ENCODE measurements around the gene XAB2. TPM values are rescaled to one million over a fixed set of nuclear protein-coding genes. Genes with fewer than 3 reads are reported as not detected.

Gene XAB2
- 10 to 100 TPM; 42.3 to 44.8 TPM for total RNA-seq

DNA sequence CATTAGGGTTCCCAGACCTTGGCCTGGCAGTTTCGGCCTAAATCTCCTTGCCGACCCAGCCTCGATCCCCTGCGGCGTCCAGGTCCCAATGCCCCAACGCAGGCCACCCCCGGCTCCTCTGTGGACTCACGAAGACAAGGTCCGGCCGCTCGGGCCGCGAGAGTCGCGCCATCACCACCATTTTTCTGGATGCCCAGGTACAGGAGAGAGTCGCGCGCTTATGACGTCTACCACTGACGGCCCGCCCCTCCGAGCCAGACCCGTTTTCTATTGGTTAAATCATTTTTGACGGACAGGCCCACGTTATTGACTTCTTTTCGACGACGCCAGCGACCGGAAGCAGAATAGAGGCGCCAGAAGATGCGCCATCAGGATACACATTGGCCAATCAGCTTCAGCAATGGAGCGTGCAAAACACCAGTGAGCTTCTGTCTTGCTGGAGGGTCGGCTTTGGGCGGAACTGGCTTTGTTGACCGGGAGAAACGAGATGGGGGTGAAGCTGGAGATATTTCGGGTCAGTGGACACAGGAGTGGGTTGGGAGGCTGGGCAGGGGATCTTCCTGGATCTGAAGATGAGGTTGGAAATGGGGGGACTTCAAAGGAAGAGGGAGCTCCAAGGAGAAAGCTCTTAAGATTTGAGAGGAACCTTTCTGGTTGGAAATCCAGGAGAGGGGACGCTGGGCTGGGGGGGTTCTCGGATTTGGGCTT, at the start of gene XAB2, which contains the start of gene PET100:
TSS of gene XAB2 (minus strand) at position 199 of the 708 bp plus-strand sequence. CDS start at position 181, 18 bp downstream.
TSS of gene PET100 (plus strand) at position 447 of the 708 bp plus-strand sequence. CDS start at position 488, 41 bp downstream.
- POLR2A ChIA-PET, result interaction anchor here (0.6 to 1.0 kb wide), 7 partner anchors 24 to 594 kb away, joined by 3 to 6 read pairs (median 4); no protein-coding TSS in a partner anchor
- CTCF ChIA-PET, result interaction anchor here (0.6 to 1.4 kb wide), 7 partner anchors 9 to 249 kb away, joined by 3 to 7 read pairs (median 4); partner anchors contain the start of gene TRAPPC5

DNA sequence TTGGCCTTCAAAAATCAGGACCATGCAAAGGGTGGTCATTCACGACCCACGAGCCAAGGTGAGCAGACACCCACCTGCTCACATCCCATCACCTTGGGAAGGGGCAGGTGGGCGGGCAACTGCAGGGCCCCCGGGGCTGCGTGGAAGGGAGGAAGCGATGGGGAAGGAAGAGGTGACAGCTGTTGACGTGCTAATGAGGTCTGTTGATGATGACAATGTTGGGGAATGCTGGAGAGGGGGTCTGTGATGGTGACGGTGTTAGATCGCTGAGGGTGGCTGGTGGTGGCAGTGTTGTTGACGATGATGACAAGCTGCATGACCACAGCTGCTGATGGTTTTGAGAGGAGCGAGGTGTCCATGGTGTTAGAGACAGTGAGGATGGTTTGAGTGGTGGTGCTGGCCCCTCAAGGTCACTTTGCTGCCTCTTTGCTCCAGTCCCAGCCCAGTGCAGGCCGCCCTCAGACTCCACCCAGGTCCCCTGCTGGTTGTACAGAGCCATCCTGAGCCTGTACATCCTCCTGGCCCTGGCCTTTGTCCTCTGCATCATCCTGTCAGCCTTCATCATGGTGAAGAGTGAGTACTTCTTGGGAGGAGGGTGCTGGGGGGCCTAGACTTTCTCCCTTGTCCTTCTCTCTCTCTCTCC, 48.4 kb upstream of the XAB2 start:
- ChIA-PET CTCF (interaction anchor here (0.6 to 1.5 kb wide), 4 partner anchors 9 to 136 kb away, joined by 3 to 6 read pairs (median 3); partner anchors contain the start of gene RETN), POLR2A (no interaction called here)

DNA sequence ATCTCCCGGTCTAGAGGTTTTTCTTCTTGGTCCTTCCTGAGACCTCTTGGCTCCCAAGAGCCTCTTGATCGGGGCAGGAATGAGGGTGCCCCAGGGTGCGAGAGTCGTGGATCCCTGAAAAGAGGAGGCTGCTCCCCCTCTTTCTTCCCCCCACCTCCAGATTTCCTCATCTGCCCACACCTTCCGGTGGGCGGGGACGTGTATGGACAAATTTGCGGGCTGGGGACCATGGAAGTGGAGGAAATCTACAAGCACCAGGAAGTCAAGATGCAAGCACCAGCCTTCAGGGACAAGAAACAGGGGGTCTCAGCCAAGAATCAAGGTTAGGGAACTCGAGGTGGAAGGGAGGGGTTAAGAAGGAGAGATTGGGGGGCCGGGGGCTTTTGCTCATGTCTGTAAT, 47.5 kb upstream of the XAB2 start, which contains the start of gene MCEMP1:
TSS of gene MCEMP1 (plus strand) at position 237 of the 400 bp plus-strand sequence. CDS start at position 268, 31 bp downstream.
- POLR2A ChIA-PET, result no interaction called here

DNA sequence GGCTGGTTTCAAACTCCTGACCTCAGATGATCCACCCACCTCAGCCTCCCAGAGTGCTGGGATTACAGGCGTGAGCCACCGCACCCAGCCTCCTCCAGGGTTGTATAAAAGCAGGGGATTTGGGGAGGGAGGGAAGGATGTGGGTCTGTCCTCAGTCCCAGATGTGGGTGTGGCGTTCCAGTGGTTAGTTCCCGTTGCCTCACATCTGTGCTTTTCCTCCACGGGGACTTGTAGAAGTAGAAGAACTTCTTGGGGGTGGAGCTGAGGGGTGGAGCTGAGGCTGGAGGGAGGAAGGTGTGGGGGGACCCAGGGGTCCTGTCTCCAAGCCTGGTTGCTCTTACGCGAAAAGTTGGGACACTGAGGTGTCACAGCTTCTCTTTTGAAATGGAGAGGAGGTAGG, 47.0 kb upstream of the XAB2 start:
- POLR2A ChIA-PET, result no interaction called here
- CTCF ChIA-PET, result no interaction called here

More for the DNA sequence above, 47.5 kb upstream of the XAB2 start, which contains the start of gene MCEMP1:
- CTCF ChIA-PET, result interaction anchor here (1.5 kb wide), 1 partner anchor 137 kb away, joined by 3 read pairs; no protein-coding TSS in a partner anchor

DNA sequence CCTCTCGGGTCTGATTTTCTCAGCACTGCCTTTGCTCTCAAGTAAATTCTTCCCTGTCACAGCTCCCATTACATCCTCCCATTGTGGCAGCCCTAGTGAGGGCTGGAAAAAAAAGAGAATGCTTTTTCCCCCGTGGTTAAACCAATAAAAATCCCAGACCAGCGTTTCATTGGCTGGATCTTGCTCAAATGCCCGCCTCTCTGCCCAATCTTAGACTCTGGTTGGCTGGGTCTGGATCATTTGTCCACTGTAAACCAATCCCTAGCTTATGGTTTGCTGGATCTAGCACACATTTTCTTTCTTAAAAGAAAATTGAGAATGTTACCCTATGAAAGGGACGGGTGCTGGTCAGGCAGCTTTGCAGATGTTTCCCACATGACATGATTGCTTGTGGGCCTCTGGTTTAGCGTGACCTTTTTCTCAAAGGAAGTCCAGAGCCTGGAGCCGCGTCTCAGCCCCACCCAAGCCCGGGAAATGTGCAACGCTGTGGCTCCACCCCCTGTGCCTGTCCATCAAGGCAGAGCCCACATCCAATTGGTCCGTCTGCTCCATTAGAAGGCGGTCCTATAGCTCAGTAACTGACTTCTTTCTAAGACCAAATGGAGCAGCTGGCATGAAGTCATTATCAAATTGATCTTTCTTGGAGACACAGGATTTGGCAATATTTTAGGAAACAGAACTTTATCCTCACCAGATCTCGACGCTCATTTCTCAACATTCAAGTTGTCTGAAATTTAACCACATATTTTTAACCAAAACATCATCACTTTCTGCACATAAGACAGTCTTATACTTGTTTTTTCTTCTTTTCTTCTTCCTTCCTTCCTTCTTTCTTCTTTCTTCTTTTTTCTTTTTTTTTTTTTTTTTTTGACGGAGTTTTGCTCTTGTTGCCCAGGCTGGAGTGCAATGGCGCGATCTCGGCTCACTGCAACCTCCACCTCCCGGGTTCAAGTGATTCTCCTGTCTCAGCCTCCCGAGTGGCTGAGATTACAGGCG, 45.0 kb upstream of the XAB2 start:
- ChIA-PET POLR2A (no interaction called here), CTCF (interaction anchor here (0.6 to 1.2 kb wide), 4 partner anchors 24 to 767 kb away, joined by 3 to 5 read pairs (median 3); no protein-coding TSS in a partner anchor)

DNA sequence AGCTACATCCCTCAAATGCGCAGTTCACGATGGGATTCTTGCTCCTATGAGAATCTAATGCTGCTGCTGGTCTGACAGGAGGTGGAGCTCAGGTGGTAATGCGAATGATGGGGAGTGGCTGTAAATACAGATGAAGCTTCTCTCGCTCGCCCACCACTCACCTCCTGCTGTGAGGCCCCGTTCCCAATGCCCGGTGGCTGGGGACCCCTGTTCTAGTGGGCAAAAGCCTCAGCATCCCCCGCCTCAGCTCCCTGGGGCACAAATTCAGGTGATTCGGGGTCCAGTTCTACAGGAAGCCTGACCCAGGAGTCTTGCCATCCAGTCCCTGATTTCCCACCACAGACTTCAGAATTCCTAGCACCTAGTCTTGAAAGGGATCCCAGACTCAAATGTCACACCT, 43.2 kb upstream of the XAB2 start:
- ChIA-PET CTCF (no interaction called here), POLR2A (no interaction called here)

DNA sequence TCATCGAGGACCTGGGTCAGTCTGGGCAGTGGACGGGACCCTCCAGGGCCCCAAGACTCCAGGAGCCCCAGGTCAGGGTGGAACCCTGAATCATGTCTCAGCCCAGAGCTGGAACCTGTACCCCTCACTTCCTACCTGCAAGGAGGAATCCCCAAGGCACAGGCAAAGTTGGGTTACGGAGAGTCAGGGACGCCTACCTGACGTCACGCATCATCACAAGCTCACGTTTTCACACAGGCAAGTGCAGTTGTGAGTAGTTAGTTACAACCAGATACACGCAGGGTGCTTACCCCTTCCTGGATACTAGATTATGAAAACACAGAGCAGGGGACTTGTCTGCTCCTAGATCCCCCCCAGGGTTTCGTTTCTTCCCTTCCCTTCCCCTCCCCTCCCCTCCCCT, 41.4 kb upstream of the XAB2 start:
- CTCF ChIA-PET, result interaction anchor here (0.9 kb wide), 1 partner anchor 19 kb away, joined by 3 read pairs; no protein-coding TSS in a partner anchor
- POLR2A ChIA-PET, result interaction anchor here (0.7 kb wide), 1 partner anchor 10 kb away, joined by 3 read pairs; the partner anchor contains the start of gene TRAPPC5

DNA sequence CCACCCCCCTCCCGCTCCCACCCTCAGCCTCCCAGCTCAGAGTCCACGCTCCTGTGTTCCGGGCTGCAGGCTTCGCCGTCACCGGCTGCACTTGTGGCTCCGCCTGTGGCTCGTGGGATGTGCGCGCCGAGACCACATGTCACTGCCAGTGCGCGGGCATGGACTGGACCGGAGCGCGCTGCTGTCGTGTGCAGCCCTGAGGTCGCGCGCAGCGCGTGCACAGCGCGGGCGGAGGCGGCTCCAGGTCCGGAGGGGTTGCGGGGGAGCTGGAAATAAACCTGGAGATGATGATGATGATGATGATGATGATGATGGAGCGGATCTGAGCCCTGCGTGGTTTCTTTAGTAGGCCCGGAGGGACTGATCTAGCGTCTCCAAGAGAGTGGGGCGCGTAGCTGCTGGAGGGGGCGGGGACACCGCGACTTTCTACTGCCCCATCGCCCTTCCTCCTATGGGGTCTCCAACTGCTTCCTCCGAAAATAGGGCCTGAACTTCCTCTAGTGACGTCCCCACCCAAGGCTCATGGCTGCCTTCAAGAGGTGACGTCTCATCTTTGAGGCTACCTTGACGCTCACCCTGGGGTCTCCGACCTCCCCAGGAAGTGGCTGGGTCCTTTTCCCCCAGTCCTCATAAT, 40.9 kb upstream of the XAB2 start:
- CTCF ChIA-PET, result interaction anchor here (0.9 to 1.9 kb wide), 4 partner anchors 8 to 102 kb away, joined by 3 to 6 read pairs (median 4); partner anchors contain the start of gene TRAPPC5
- POLR2A ChIA-PET, result interaction anchor here (0.7 kb wide), 1 partner anchor 10 kb away, joined by 3 read pairs; the partner anchor contains the start of gene TRAPPC5

DNA sequence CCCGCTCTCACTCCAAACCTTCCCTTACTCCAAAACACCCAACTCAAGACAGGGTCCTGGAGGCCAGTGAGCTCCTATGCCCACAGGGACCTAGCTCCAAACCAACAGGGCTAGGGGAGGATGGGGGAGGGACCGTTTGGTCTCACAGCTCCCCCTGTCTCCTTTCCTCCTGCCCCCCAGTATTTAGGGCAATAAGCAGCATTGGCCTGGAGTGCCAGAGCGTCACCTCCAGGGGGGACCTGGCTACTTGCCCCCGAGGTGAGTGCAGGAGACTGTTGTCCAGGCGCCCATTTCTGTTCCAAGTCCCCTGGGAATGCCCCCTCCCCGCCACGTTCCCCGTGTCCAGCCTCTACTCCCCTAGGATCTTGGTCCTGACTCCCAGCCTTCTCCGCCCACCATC, 40.3 kb upstream of the XAB2 start:
- CTCF ChIA-PET, result interaction anchor here (1.0 to 1.9 kb wide), 3 partner anchors 9 to 101 kb away, joined by 3 to 6 read pairs (median 5); partner anchors contain the start of gene TRAPPC5
- POLR2A ChIA-PET, result no interaction called here

DNA sequence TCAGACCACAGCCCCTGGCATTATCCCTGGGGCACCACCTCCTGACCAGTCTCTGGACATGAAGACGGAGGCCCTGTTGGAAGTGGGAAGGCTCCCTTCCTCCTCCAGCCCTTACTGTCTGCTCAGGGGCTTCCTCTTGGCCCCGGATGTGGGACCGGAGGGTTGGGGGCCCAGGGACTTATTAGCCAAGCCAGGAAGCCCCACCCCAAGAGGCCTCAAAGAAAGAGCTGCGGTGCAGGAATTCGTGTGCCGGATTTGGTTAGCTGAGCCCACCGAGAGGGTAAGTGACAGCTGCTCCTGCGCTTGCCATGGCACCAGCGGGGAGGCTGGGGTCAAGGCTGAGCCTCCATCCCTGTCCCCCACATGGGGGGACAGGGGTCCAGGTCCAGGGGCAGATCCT, 39.5 kb upstream of the XAB2 start, which contains the start of gene RETN:
TSS of gene RETN (plus strand) at position 208 of the 400 bp plus-strand sequence. CDS start 278 bp downstream, outside the sequence.
- CTCF ChIA-PET, result interaction anchor here (0.5 to 1.9 kb wide), 3 partner anchors 9 to 111 kb away, joined by 3 to 6 read pairs (median 5); partner anchors contain the start of gene TRAPPC5

DNA sequence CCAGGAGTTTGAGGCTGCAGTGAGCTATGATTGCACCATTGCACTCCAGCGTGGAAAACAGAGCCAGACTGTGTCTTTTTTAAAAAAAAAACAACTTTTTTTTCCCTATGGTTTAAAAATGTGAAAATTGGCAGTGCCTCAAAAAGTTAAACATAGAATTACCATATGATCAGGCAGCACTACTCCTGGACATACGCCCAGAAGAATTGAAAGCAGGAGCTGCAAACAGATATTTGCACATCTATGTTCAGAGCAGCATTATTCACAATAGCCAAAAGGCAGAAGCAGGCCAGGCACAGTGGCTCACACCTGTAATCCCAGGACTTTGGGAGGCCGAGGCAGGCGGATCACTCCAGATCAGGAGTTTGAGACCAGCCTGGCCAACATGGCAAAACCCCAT, 35.7 kb upstream of the XAB2 start:
- CTCF ChIA-PET, result no interaction called here
- POLR2A ChIA-PET, result no interaction called here

More for the DNA sequence above, 39.5 kb upstream of the XAB2 start, which contains the start of gene RETN:
- POLR2A ChIA-PET, result no interaction called here

DNA sequence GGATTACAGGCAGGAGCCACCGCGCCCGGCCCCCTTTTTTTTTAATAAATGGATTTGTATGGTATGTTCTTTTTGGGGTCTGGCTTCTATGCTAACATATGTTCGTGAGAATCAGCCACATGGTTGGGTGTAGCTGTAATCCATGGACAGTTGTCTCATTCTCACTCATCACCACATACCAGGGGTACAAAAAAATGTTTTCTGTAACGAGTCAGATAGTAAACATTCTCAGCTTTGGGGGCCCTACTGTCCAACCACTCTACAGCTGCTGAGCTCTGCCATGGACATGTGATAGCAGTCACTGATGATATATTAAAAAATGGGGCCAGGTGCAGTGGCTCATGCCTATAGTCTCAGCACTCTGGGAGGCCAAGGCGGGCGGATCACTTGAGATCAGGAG, 34.4 kb upstream of the XAB2 start:
- ChIA-PET CTCF (no interaction called here), POLR2A (no interaction called here)

DNA sequence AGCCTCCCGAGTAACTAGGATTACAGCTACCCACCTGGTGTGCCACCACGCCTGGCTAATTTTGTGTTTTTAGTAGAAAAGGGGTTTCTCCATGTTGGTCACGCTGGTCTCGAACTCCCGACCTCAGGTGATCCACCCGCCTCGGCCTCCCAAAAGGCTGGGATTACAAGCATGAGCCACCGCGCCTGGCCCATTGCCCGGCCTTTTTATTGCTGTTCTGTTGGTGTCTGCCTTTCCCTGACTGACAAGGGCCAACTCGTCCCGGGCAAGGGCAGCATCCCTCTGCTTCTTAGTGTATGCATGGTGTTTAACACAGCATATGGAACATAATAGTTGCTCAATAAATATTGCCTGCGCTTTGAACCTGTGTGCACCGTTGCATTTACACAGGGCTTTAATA, 33.3 kb upstream of the XAB2 start:
- ChIA-PET CTCF (interaction anchor here (1.0 kb wide), 1 partner anchor 94 kb away, joined by 3 read pairs; no protein-coding TSS in a partner anchor), POLR2A (no interaction called here)

DNA sequence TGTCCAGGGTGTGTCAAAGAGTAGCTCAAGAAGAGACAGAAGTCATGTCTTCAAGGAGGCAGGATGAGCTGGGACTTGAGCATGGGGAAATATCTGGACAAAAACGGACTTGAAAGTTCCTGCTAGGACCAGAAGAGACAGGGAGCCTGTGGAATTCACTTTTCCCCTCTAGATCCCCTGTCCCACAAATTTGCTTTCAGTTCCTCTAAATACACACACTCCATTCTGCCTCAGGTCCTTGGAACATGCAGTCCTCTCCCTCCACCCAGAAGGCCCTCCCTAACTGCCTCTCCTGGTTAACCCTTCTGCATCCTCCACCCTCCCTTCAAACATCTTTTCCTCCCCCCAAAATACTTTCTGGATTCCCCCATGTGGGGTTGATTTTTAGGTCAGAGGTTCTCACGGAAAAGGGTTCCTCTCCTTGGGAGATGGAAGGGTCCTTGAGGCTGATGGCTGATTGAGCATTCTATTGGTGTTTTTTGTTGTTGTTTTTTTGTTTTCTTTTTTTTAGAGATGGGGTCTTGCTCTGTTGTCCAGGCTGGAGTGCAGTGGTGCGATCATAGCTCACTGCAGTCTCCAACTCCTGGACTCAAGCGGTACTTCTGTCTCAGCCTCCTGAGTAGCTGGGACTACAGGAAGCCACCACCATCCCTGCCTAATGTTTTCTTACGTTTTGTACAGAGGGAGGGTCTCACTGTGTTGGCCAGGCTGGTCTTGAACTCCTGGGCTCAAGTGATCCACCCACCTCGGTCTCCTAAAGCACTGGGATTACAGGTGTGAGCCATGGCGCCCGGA, 32.6 kb upstream of the XAB2 start:
- CTCF ChIA-PET, result no interaction called here
- POLR2A ChIA-PET, result no interaction called here

DNA sequence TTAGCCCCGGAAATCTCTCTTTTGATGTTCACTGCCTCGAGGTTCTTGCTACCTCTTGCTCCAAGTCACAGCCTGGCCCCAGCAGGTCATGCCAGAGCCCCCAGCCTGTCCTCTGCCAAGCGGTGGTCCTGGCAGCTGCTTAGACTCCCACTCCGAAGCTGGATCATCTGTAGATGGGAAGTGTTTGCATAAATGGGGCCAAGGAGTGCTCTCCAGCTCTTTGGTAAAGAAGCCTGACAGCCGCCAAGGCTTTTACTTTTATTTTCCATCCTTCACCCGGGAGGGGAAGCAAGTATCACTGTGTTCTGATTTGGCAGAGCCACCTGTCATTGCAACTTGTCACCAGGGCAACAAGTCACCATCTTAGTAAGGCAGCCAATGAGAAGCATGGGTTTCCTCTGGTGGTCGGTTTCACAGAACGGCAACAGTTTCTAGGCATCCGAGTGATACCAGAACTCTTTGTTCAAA, 28.9 kb upstream of the XAB2 start:
- CTCF ChIA-PET, result no interaction called here
- POLR2A ChIA-PET, result interaction anchor here (0.6 kb wide), 1 partner anchor 139 kb away, joined by 3 read pairs; no protein-coding TSS in a partner anchor

DNA sequence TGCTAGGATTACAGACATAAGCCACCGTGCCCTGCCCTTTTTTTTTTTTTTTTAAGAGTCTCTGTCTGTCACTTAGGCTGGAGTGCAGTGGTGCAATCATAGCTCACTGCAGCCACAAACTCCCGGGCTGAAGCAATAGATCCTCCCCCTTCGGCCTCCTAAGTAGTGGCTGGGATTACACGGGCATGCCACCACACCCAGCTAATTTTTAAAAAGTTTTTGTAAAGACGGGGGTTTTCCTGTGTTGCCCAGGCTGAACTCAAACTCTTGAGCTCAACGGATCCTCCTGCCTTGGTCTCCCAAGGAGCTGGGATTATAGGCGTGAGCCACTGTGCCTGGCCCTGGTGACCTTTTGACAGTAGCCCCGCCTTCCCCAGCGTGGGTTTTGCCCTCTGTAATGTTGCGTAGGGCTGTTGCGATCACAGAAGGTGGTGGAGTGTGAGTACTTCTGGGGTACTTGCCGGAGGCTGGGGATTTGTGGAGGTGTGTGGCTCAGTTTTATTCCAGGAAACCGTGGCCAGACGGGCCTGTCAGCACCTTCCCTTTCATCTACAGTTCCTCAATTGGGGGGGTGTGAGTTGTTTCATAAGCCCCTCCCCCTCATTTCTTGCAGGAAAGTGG, 27.9 kb upstream of the XAB2 start:
- POLR2A ChIA-PET, result no interaction called here
- CTCF ChIA-PET, result interaction anchor here (0.7 kb wide), 1 partner anchor 20 kb away, joined by 3 read pairs; no protein-coding TSS in a partner anchor

DNA sequence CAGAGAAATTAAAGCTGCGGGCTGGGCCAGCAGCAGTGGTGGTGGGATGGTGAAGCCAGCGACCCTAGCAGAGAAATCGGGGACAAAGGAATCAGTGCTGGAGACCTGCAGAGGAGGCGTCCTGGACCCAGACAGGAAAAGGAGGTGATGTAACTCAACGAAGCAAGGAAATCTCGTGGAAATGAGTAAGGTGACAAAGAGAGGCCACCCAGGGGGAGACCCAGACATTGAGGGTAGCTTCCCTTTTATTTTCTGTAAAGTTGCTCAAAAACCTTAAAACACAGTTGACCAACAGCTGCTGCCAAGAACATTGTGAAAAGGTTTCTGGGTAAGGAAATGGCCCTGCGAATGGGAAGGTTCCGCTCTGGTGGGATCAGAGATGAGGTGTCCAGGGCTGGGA, 26.2 kb upstream of the XAB2 start:
- ChIA-PET CTCF (interaction anchor here (0.6 to 2.4 kb wide), 2 partner anchors 25 to 308 kb away, joined by 3 to 8 read pairs; partner anchors contain the start of gene TRAPPC5), POLR2A (no interaction called here)

Measured in activated CD8-positive, alpha-beta memory T cell treated with anti-CD3 and anti-CD28 coated beads for 36 hours (primary cell).